Measurements from ENCODE around the gene FKBP11.

FKBP11 gene

GRCh38 chr12:48967991-48968390, 42.7 kb upstream of the FKBP11 start:
- H3K4me3 ChIP-seq (ENCODE audit: low read length in 2 of 2): no peak overlapping the region
- H3K27me3 ChIP-seq (ENCODE audit: control insufficient read depth in 1 of 2, insufficient read depth in 2 of 2, low read length in 2 of 2): peaks cover 36 to 44% of the 10 kb centered on the region in 2 donors
- no peak overlapping the region for H3K27ac ChIP-seq (ENCODE audit: low read length)
- H3K36me3 ChIP-seq (ENCODE audit: control insufficient read depth in 2 of 2, insufficient read depth in 2 of 2, low read length in 2 of 2): no peaks in the 10 kb centered on the region
- H3K9ac ChIP-seq (ENCODE audit: low read length in 2 of 2): no peak overlapping the region
- H3K4me1 ChIP-seq (ENCODE audit: control insufficient read depth, insufficient read depth, low read length): peaks cover 19% of the 10 kb centered on the region
- no peaks in the 10 kb centered on the region for H3K9me3 ChIP-seq (ENCODE audit: control insufficient read depth in 2 of 2, low read length in 2 of 2)

- Histone ChIP-seq H3K36me3 (ENCODE audit: control insufficient read depth in 2 of 2, insufficient read depth in 2 of 2, low read length in 2 of 2) (no peaks in the 10 kb centered on the region), H3K4me3 (ENCODE audit: low read length in 2 of 2) (no peak overlapping the region), H3K27me3 (ENCODE audit: control insufficient read depth in 1 of 2, insufficient read depth in 2 of 2, low read length in 2 of 2) (peaks cover 22 to 28% of the 10 kb centered on the region in 2 donors), H3K4me1 (ENCODE audit: control insufficient read depth, insufficient read depth, low read length) (peaks cover 12% of the 10 kb centered on the region), H3K27ac (ENCODE audit: low read length) (no peak overlapping the region), H3K9me3 (ENCODE audit: control insufficient read depth in 2 of 2, low read length in 2 of 2) (no peaks in the 10 kb centered on the region), H3K9ac (ENCODE audit: low read length in 2 of 2) (no peak overlapping the region)
These were observed 41.0 kb upstream of the FKBP11 start for GRCh38 chr12:48966177-48966895.

- no peaks in the 10 kb centered on the region for H3K9me3 ChIP-seq (ENCODE audit: control insufficient read depth in 2 of 2, low read length in 2 of 2)
- H3K36me3 ChIP-seq (ENCODE audit: control insufficient read depth in 2 of 2, insufficient read depth in 2 of 2, low read length in 2 of 2): no peaks in the 10 kb centered on the region
- H3K9ac ChIP-seq (ENCODE audit: low read length in 2 of 2): no peak overlapping the region
- peaks cover 13 to 18% of the 10 kb centered on the region in 2 donors for H3K27me3 ChIP-seq (ENCODE audit: control insufficient read depth in 1 of 2, insufficient read depth in 2 of 2, low read length in 2 of 2)
- peaks cover 6% of the 10 kb centered on the region for H3K4me1 ChIP-seq (ENCODE audit: control insufficient read depth, insufficient read depth, low read length)
- H3K4me3 ChIP-seq (ENCODE audit: low read length in 2 of 2): no peak overlapping the region
- H3K27ac ChIP-seq (ENCODE audit: low read length): no peak overlapping the region
These were observed 40.1 kb upstream of the FKBP11 start for GRCh38 chr12:48965298-48965838.

- H3K36me3 ChIP-seq (ENCODE audit: control insufficient read depth in 2 of 2, insufficient read depth in 2 of 2, low read length in 2 of 2): no peaks in the 10 kb centered on the region
- H3K4me3 ChIP-seq (ENCODE audit: low read length in 2 of 2): no peak overlapping the region
- H3K27ac ChIP-seq (ENCODE audit: low read length): no peak overlapping the region
- H3K9me3 ChIP-seq (ENCODE audit: control insufficient read depth in 2 of 2, low read length in 2 of 2): no peaks in the 10 kb centered on the region
- H3K27me3 ChIP-seq (ENCODE audit: control insufficient read depth in 1 of 2, insufficient read depth in 2 of 2, low read length in 2 of 2): peaks cover 5 to 6% of the 10 kb centered on the region in 2 donors
- H3K4me1 ChIP-seq (ENCODE audit: control insufficient read depth, insufficient read depth, low read length): peaks cover 6% of the 10 kb centered on the region
- no peak overlapping the region for H3K9ac ChIP-seq (ENCODE audit: low read length in 2 of 2)
These were observed 36.5 kb upstream of the FKBP11 start for GRCh38 chr12:48961801-48962200.

- Histone ChIP-seq H3K27ac (ENCODE audit: low read length) (no peak overlapping the region), H3K9ac (ENCODE audit: low read length in 2 of 2) (no peak overlapping the region), H3K27me3 (ENCODE audit: control insufficient read depth in 1 of 2, insufficient read depth in 2 of 2, low read length in 2 of 2) (peaks cover 4 to 5% of the 10 kb centered on the region in 2 donors), H3K36me3 (ENCODE audit: control insufficient read depth in 2 of 2, insufficient read depth in 2 of 2, low read length in 2 of 2) (no peaks in the 10 kb centered on the region), H3K4me1 (ENCODE audit: control insufficient read depth, insufficient read depth, low read length) (peaks cover 7% of the 10 kb centered on the region), H3K4me3 (ENCODE audit: low read length in 2 of 2) (no peak overlapping the region), H3K9me3 (ENCODE audit: control insufficient read depth in 2 of 2, low read length in 2 of 2) (no peaks in the 10 kb centered on the region)
These were observed 36.0 kb upstream of the FKBP11 start for GRCh38 chr12:48961331-48961730.

GRCh38 chr12:48960834-48961233, 35.5 kb upstream of the FKBP11 start:
- H3K9me3 ChIP-seq (ENCODE audit: control insufficient read depth in 2 of 2, low read length in 2 of 2): no peaks in the 10 kb centered on the region
- H3K9ac ChIP-seq (ENCODE audit: low read length in 2 of 2): no peak overlapping the region
- no peak overlapping the region for H3K27ac ChIP-seq (ENCODE audit: low read length)
- H3K36me3 ChIP-seq (ENCODE audit: control insufficient read depth in 2 of 2, insufficient read depth in 2 of 2, low read length in 2 of 2): no peaks in the 10 kb centered on the region
- no peak overlapping the region for H3K4me3 ChIP-seq (ENCODE audit: low read length in 2 of 2)
- peaks cover 3 to 4% of the 10 kb centered on the region in 2 donors for H3K27me3 ChIP-seq (ENCODE audit: control insufficient read depth in 1 of 2, insufficient read depth in 2 of 2, low read length in 2 of 2)
- H3K4me1 ChIP-seq (ENCODE audit: control insufficient read depth, insufficient read depth, low read length): peaks cover 12% of the 10 kb centered on the region

GRCh38 chr12:48958049-48958388, 32.7 kb upstream of the FKBP11 start:
- Histone ChIP-seq H3K4me1 (ENCODE audit: control insufficient read depth, insufficient read depth, low read length) (peaks cover 14% of the 10 kb centered on the region), H3K27ac (ENCODE audit: low read length) (peak overlapping the region; percentile 70), H3K27me3 (ENCODE audit: control insufficient read depth in 1 of 2, insufficient read depth in 2 of 2, low read length in 2 of 2) (no peaks in the 10 kb centered on the region), H3K36me3 (ENCODE audit: control insufficient read depth in 2 of 2, insufficient read depth in 2 of 2, low read length in 2 of 2) (no peaks in the 10 kb centered on the region), H3K9me3 (ENCODE audit: control insufficient read depth in 2 of 2, low read length in 2 of 2) (no peaks in the 10 kb centered on the region), H3K9ac (ENCODE audit: low read length in 2 of 2) (peak overlapping the region in 1 of 2 donors; percentile 93), H3K4me3 (ENCODE audit: low read length in 2 of 2) (peak overlapping the region; percentile 94 to 95)

GRCh38 chr12:48957141-48958048, 32.1 kb upstream of the FKBP11 start, which contains the start of gene ARF3:
TSS of gene ARF3 (minus strand) at chr12:48957487. CDS start at chr12:48941095, 16,392 bp downstream.
- H3K27me3 ChIP-seq (ENCODE audit: control insufficient read depth in 1 of 2, insufficient read depth in 2 of 2, low read length in 2 of 2): no peaks in the 10 kb centered on the region
- peak within 1 kb of the TSS; percentile 94 to 95 for H3K4me3 ChIP-seq (ENCODE audit: low read length in 2 of 2)
- H3K9me3 ChIP-seq (ENCODE audit: control insufficient read depth in 2 of 2, low read length in 2 of 2): no peaks in the 10 kb centered on the region
- H3K36me3 ChIP-seq (ENCODE audit: control insufficient read depth in 2 of 2, insufficient read depth in 2 of 2, low read length in 2 of 2): peaks cover 4 to 6% of the 10 kb centered on the region in 2 donors
- peaks cover 14% of the 10 kb centered on the region for H3K4me1 ChIP-seq (ENCODE audit: control insufficient read depth, insufficient read depth, low read length)
- peak within 1 kb of the TSS; percentile 70 for H3K27ac ChIP-seq (ENCODE audit: low read length)
- H3K9ac ChIP-seq (ENCODE audit: low read length in 2 of 2): peak within 1 kb of the TSS; percentile 87 to 93

- peak overlapping the region; percentile 70 for H3K27ac ChIP-seq (ENCODE audit: low read length)
- peak overlapping the region; percentile 87 to 93 for H3K9ac ChIP-seq (ENCODE audit: low read length in 2 of 2)
- H3K4me3 ChIP-seq (ENCODE audit: low read length in 2 of 2): peak overlapping the region; percentile 94 to 95
- peaks cover 14% of the 10 kb centered on the region for H3K4me1 ChIP-seq (ENCODE audit: control insufficient read depth, insufficient read depth, low read length)
- peaks cover 4 to 7% of the 10 kb centered on the region in 2 donors for H3K36me3 ChIP-seq (ENCODE audit: control insufficient read depth in 2 of 2, insufficient read depth in 2 of 2, low read length in 2 of 2)
- H3K27me3 ChIP-seq (ENCODE audit: control insufficient read depth in 1 of 2, insufficient read depth in 2 of 2, low read length in 2 of 2): no peaks in the 10 kb centered on the region
- no peaks in the 10 kb centered on the region for H3K9me3 ChIP-seq (ENCODE audit: control insufficient read depth in 2 of 2, low read length in 2 of 2)
These were observed 31.2 kb upstream of the FKBP11 start for GRCh38 chr12:48956279-48957140.

All from stomach smooth muscle (tissue), 2 donors.